ENCODE measurements around the gene IDH3G.
A peak's percentile ranks its signal among the peaks of the same experiment; 100 is the strongest.
"Not testable (repeated sequence)": the region's sequence is repeated elsewhere in the genome, so short reads cannot be mapped to it uniquely, and the experiment has no call there.

The IDH3G gene

DNA sequence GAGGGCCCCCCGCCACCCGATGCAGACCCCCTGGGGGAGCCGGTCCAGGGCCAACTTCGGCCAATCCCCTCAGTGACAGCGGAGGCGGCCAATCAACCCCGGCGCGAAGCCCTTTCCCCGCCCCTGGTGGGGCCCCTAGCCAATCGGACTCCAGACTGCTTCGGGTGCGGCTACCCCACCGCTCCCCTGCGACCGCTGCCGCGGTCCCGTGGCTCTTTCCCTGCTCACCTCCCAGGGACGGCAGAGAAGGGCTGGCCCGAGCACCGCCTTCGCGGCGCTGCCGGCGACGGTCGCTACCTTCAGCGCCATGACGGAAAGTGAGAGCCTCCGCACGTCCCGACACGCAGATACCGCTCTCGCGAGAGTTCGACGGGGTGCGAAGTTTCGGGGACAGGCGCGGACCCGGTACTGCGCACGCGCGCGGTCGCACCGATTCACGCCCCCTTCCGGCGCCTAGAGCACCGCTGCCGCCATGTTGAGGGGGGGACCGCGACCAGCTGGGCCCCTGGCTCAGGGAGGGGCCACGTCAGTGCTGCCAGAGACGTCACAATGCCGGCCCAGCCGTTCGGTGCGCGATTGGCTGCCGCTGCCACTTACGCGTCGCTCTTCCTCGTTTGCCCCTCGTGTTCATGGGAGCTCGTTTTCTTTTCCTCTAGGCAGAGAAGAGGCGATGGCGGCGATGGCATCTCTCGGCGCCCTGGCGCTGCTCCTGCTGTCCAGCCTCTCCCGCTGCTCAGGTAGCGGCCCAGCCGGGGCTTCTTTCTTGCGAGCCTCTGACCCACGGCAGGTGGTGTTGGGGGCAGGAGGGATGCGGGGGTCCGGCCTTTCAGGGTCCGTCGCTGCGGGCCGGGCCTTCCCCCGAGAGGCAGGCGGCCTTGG is at the start of gene IDH3G, which contains the start of gene SSR4:
TSS of gene IDH3G (minus strand) at position 358 of the 879 bp plus-strand sequence. CDS start at position 309, 49 bp downstream.
TSS of gene SSR4 (plus strand) at position 651 of the 879 bp plus-strand sequence. CDS start at position 671, 20 bp downstream.
- peak; percentile 98 for DNase-seq

DNA sequence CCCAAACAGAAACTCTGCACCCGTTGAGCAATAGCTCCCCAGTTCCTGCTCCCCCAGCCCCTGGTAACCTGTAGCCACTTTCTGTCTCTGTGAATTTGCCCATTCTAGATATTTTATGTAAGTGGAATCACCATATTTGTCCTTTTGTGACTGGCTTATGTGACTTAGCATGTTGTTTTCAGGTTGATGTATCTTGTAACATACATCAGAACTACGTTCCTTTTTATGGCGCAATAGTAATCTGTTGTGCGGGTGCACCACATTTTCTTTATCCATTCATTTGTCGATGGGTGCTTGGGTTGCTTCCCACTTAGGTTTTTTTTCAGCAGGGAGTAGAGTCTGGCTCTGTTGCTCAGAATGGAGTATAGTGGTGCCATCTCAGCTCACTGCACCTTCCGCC is 42.7 kb upstream of the IDH3G start:
- DNase-seq, result no peak

GRCh38 chrX:153832728-153833127 is 38.6 kb upstream of the IDH3G start:
- DNase-seq, result no peak

- no peak for DNase-seq
Observed at GRCh38 chrX:153831429-153832150, 37.4 kb upstream of the IDH3G start.

DNA sequence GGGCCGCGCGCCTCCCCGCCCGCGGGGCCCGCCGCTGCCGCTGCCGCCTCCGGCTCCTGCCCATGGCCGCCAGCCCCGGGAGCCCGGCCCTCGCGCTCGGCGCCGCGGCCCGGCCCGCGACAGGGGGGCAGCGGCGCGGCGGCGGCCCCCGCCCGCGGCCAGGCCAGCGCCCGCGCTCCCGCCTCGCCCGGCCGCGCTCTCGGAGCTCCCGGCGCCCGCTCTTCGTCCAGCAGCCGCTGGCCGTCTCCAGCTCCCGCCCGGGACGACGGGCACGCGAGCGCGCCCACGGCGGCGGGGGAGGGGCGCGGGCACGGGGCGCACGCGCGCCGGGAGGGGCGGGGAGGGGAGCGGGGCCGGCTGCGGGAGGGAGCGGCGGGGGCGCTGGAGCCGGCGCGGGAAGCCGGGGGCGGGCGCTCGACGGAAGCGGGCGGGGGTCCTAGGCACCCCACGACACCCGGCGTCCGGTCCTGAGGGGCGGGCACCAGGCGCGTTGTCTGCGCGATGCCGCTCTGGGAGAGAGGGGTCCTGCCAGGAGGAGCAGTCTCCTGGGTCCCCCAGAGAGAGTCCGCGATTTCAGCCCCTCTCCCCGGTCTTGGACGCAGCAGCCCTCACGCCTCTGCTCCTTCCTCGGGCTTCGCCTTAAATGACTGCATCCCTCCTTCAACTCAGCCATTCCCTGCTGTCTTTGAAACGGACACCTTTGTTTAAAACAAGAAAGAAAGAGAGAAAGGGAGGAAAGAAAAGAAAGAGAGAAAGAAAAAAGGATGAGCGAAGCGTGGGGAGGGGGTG is 36.7 kb upstream of the IDH3G start:
- no peak for DNase-seq

- no peak for DNase-seq
Observed at GRCh38 chrX:153829799-153830639, 35.8 kb upstream of the IDH3G start, which contains the start of gene PDZD4. Gene PDZD4, minus strand, starts transcription at chrX:153830544. Its CDS starts 246 bp downstream, at chrX:153830298.

GRCh38 chrX:153829549-153829798 is 35.3 kb upstream of the IDH3G start:
- DNase-seq, result no peak

GRCh38 chrX:153828723-153829548 is 34.8 kb upstream of the IDH3G start:
- no peak for DNase-seq

- no peak for DNase-seq
Observed at GRCh38 chrX:153828308-153828707, 34.1 kb upstream of the IDH3G start.

DNA sequence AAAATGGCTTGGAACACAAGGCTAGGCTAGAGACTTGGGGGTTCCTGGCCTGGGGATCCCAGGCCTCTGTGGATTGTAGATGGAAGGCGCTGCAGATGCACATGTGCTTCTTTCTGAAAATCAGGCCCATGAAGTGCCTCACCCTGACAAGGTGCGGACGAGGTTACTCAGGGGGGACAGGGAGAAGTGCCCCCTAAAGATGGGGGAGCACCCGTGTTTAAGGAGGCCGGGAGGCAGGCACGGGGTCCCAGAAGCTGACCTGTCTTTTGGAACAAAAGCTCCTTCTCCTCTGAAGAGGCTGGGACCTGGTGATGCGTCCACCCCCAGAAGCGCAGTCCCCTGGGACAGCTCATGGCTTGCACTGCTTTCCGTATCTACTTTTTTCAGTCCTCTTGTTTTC is 33.7 kb upstream of the IDH3G start:
- no peak for DNase-seq

- DNase-seq, result no peak
Observed at GRCh38 chrX:153827016-153827415, 32.8 kb upstream of the IDH3G start.

DNA sequence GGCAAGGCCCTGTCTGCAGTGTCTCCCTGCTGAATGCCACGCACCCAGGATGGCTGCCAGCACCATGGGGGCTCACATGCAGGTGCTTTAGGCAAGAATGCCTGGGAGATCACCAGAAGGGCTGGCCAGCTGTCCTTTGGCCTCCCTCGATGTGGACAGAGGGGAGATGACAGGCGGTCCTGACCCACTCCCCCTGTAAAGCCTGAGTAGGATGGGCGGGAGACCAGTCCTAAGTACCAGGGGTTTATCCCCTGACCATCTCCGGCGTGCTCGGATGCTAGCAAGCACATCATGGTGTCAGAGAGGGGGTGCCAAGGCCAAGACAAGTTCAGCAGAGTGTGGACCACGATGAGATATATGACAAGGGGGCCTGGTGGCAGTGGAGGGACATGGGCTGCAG is 30.9 kb upstream of the IDH3G start:
- no peak for DNase-seq

DNA sequence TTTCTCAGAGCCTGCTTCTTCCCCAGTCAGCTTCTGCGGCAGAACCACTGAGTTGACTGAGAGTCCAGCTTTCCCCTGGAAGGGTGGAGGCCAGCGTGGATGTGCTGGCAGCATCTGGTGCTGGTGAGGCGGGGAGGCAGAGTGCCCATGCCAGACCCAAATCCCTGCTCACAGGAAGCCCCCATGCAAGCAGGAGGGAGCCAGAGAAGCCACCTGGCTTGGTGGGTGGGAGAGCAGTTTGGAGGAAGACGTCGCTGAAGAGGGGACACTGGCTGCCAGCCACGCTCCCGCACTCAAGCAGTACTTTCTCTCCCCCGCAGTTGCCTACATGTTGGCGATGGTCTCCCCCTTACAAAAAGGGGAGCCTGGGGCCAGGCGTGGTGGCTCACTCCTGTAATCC is 30.2 kb upstream of the IDH3G start:
- DNase-seq, result no peak

- DNase-seq, result no peak
Observed at GRCh38 chrX:153821066-153821465, 26.9 kb upstream of the IDH3G start.

GRCh38 chrX:153820601-153821000 is 26.4 kb upstream of the IDH3G start:
- no peak for DNase-seq

DNA sequence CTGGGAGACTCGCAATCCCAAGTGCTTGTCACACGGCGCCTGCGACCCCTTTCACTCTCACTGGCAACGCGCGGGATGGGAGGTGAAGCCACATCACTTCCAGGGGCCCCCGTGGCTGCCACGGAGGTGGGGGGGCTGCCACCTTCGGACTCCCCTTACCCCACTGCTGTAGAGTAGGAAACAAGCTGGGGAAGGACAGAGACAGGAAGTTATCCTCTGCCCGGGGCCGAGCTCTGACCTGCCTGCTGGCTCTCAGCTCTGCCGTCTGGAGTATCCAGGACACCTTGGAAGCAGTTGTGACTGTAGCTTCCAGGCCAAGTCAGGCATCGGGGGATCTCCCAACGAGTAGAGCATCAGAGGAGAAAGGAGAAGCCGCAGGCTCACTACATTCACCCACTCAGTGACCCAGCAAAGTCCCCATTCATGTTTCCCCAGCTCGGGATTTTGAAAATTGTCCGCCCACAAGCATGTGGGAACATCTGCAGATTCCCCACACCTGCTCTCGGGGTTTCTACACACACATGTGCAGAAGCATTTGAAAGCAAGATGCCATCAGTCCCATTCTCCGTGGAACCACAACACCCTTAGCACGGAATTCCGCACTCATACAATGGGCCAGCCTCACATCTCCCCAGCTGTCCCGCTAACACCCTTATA is 25.3 kb upstream of the IDH3G start:
- DNase-seq, result no peak

DNA sequence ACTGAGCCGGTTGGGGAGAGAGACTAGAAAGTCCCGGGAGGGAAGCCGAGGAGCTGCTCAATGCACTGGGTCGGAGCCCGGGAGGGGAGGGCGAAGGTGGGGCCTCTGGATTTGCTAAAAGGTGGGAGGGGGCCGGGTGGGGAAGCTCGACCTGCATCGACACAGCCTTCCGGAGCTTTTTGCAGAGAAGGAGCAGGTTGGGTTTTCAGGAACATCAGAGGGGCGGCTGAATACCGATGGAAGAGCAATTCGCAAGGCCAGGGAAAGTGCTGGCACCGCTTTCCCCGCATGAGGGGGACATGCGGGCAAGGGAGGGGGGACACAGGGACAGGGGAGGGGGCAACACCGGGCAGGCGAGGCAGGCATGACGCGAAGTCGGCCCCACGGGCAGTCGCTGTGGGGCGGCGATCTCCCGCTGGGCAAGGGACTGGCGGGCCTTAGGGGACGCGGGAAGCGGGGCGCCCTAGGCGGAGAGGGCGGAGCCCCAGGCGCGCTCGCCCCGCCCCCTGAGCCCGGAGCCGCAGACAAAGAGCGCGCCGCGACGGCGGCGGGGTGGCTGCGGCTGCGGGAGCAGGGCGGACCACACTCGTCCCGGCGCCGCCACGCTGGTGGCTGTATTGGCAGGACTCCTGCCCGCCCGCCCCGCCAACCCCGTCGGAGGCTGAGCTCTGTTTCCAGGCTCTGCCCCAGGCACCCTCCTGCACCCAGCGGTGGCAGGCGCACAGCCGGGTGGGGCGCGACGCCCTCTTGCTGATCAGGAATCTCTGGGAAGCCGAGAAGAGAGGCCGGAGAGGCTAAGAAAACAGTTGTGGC is 24.6 kb upstream of the IDH3G start:
- DNase-seq, result peak; percentile 42

DNA sequence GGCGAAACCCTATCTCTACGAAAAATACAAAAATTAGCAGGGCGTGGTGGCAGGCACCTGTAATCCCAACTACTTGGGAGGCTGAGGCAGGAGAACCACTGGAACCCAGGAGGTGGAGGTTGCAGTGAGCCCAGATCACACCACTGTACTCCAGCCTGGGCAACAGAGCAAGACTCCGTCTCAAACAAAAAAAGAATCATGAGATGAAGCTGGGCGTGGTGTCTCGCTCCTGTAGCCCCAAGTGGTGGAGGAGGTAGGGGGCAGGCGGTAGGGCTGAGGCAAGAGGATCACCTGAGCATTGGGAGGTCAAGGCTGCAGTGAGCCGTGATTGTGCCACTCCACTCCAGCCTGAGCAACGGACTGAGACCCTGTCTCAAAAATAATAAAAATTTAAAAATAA is 23.9 kb upstream of the IDH3G start:
- not testable (repeated sequence) for DNase-seq

- DNase-seq, result no peak
Observed at GRCh38 chrX:153816831-153817690, 22.9 kb upstream of the IDH3G start.

Data from DMS153 (cell line).